ENCODE data around the gene CRYBA1.

GRCh38 chr17:29216181-29216580, 30.5 kb upstream of the CRYBA1 start:
- TF ChIP-seq CTCF (IDR thresholded peaks at IDR 0.05): no peak
- no peak for TF ChIP-seq POLR2A (IDR thresholded peaks at IDR 0.05)
